ENCODE data around the gene IGF1R.
"Not testable (repeated sequence)": the region's sequence is repeated elsewhere in the genome, so short reads cannot be mapped to it uniquely, and the experiment has no call there.

DNA sequence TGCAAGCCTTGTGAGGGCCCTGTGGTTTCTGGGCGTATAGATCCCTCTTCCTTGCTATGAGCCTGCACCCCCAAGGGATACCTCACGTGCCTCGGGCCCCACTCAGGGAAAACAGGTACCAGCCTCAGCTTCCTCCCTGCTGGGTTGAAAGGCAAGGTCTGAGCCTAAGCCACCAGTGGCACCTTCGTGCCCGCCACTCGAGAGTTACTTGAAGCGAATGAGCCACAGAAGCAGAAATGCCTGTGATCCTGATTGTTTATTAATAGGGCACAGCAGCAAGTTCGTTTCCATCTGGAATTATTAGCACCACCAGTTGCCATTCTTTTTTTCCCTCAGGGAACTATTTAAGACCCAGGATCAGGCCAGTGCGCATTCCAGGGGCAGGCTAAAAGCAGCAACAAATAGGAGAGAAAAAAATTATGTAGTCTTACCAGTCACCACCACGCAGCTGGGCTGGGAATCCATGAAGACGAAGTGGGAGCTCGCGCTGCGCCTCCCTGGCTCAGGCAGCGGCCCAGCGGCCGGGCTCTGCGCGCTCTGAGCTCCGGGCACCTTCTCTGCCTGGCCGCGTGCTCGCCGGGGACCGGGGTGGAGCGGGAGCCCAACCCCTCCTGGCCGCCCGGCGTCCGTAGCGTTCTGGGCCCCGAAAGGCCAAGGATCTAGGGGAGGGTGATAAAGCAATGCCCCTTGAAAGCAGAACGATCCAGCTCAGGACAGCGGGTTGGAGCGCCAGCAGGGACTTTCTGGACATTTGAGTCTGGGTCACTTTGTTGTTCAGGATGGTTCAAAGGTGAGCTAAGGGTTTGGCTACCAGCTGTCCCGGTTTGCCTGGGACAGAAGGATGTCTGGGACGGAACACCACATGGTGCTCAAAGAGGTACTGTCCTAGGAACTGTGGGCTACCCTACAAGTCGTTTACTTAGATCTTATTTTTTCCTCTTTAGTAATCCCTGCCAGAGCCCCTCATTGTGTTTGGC, 356.9 kb downstream of the IGF1R start:
- TF ChIP-seq, protein P1, sequence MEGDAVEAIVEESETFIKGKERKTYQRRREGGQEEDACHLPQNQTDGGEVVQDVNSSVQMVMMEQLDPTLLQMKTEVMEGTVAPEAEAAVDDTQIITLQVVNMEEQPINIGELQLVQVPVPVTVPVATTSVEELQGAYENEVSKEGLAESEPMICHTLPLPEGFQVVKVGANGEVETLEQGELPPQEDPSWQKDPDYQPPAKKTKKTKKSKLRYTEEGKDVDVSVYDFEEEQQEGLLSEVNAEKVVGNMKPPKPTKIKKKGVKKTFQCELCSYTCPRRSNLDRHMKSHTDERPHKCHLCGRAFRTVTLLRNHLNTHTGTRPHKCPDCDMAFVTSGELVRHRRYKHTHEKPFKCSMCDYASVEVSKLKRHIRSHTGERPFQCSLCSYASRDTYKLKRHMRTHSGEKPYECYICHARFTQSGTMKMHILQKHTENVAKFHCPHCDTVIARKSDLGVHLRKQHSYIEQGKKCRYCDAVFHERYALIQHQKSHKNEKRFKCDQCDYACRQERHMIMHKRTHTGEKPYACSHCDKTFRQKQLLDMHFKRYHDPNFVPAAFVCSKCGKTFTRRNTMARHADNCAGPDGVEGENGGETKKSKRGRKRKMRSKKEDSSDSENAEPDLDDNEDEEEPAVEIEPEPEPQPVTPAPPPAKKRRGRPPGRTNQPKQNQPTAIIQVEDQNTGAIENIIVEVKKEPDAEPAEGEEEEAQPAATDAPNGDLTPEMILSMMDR (IDR thresholded peaks at IDR 0.05) = not testable (repeated sequence)
- not testable (repeated sequence) for TF ChIP-seq POLR2A, POLR2AphosphoS5 (IDR thresholded peaks at IDR 0.05)

Measured in transverse colon (tissue), 4 donors.